ENCODE measurements around the gene LMX1B.
A peak's percentile ranks its signal among the peaks of the same experiment; 100 is the strongest.
"Not testable (repeated sequence)": the region's sequence is repeated elsewhere in the genome, so short reads cannot be mapped to it uniquely, and the experiment has no call there.

Gene LMX1B

GRCh38 chr9:126704157-126704891 is 90.6 kb downstream of the LMX1B start:
- H3K4me3 ChIP-seq (ENCODE audit: low read length) = no peak overlapping the region
- H3K4me1 ChIP-seq (ENCODE audit: control insufficient read depth, insufficient read depth, low read length) = peaks cover 8% of the 10 kb centered on the region; the same call in 1 of the 2 replicates
- H3K9me3 ChIP-seq (ENCODE audit: control insufficient read depth, insufficient read depth, low read length) = no peaks in the 10 kb centered on the region
- H3K27ac ChIP-seq (ENCODE audit: low read length) = no peak overlapping the region
- no peaks in the 10 kb centered on the region for H3K36me3 ChIP-seq (ENCODE audit: control insufficient read depth, insufficient read depth, low read length)
- WGBS (ENCODE audit: insufficient coverage, insufficient read length) = no CpG with 5 or more reads among the region's 14 CpGs
- DNase-seq (ENCODE audit: low read depth, low spot score) = no peak
- peaks cover 2% of the 10 kb centered on the region; the same call in 1 of the 2 replicates for H3K27me3 ChIP-seq (ENCODE audit: control insufficient read depth, insufficient read depth, low read length)

- Histone ChIP-seq H3K4me3 (ENCODE audit: low read length) (no peak overlapping the region), H3K27me3 (ENCODE audit: control insufficient read depth, insufficient read depth, low read length) (peaks cover 2% of the 10 kb centered on the region; the same call in 1 of the 2 replicates), H3K4me1 (ENCODE audit: control insufficient read depth, insufficient read depth, low read length) (peaks cover 8% of the 10 kb centered on the region; the same call in 1 of the 2 replicates), H3K9me3 (ENCODE audit: control insufficient read depth, insufficient read depth, low read length) (no peaks in the 10 kb centered on the region), H3K27ac (ENCODE audit: low read length) (no peak overlapping the region), H3K36me3 (ENCODE audit: control insufficient read depth, insufficient read depth, low read length) (no peaks in the 10 kb centered on the region)
- WGBS (ENCODE audit: insufficient coverage, insufficient read length) = no CpG with 5 or more reads among the region's 36 CpGs
- DNase-seq (ENCODE audit: low read depth, low spot score) = peak; percentile 77
Observed at GRCh38 chr9:126704892-126705766, 91.4 kb downstream of the LMX1B start.

GRCh38 chr9:126705767-126706697 is 92.3 kb downstream of the LMX1B start:
- Histone ChIP-seq H3K4me3 (ENCODE audit: low read length) (no peak overlapping the region), H3K27ac (ENCODE audit: low read length) (no peak overlapping the region), H3K4me1 (ENCODE audit: control insufficient read depth, insufficient read depth, low read length) (peaks cover 8% of the 10 kb centered on the region; the same call in 1 of the 2 replicates), H3K27me3 (ENCODE audit: control insufficient read depth, insufficient read depth, low read length) (peaks cover 2% of the 10 kb centered on the region; the same call in 1 of the 2 replicates), H3K36me3 (ENCODE audit: control insufficient read depth, insufficient read depth, low read length) (no peaks in the 10 kb centered on the region), H3K9me3 (ENCODE audit: control insufficient read depth, insufficient read depth, low read length) (no peaks in the 10 kb centered on the region)
- no CpG with 5 or more reads among the region's 41 CpGs for WGBS (ENCODE audit: insufficient coverage, insufficient read length)
- no peak for DNase-seq (ENCODE audit: low read depth, low spot score)

DNA sequence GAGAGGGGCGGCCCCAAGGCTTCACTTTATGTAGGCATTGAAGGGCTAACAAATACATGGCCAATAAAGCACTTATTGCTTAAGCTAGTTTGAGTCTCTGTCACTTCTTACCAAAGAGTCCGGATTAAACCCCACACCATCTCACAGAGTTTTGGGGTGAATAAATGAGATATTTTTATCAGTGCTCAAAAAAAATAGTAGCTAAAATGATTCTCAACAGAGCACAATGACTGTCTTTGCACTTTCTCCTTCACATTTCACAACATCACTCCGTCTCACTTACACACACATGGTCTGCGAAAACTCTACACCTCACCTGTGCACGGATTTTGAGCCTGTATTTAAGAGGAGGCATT is 92.9 kb downstream of the LMX1B start:
- H3K27ac ChIP-seq (ENCODE audit: low read length) = no peak overlapping the region
- peaks cover 8% of the 10 kb centered on the region; the same call in 1 of the 2 replicates for H3K4me1 ChIP-seq (ENCODE audit: control insufficient read depth, insufficient read depth, low read length)
- H3K9me3 ChIP-seq (ENCODE audit: control insufficient read depth, insufficient read depth, low read length) = no peaks in the 10 kb centered on the region
- no peak for DNase-seq (ENCODE audit: low read depth, low spot score)
- no CpG with 5 or more reads among the region's 5 CpGs for WGBS (ENCODE audit: insufficient coverage, insufficient read length)
- peaks cover 2% of the 10 kb centered on the region; the same call in 1 of the 2 replicates for H3K27me3 ChIP-seq (ENCODE audit: control insufficient read depth, insufficient read depth, low read length)
- no peak overlapping the region for H3K4me3 ChIP-seq (ENCODE audit: low read length)
- no peaks in the 10 kb centered on the region for H3K36me3 ChIP-seq (ENCODE audit: control insufficient read depth, insufficient read depth, low read length)

- Histone ChIP-seq H3K27me3 (ENCODE audit: control insufficient read depth, insufficient read depth, low read length) (peaks cover 2% of the 10 kb centered on the region; the same call in 1 of the 2 replicates), H3K4me1 (ENCODE audit: control insufficient read depth, insufficient read depth, low read length) (peaks cover 8% of the 10 kb centered on the region; the same call in 1 of the 2 replicates), H3K36me3 (ENCODE audit: control insufficient read depth, insufficient read depth, low read length) (no peaks in the 10 kb centered on the region), H3K27ac (ENCODE audit: low read length) (no peak overlapping the region), H3K4me3 (ENCODE audit: low read length) (no peak overlapping the region), H3K9me3 (ENCODE audit: control insufficient read depth, insufficient read depth, low read length) (no peaks in the 10 kb centered on the region)
- no peak for DNase-seq (ENCODE audit: low read depth, low spot score)
- WGBS (ENCODE audit: insufficient coverage, insufficient read length) = no CpG with 5 or more reads among the region's 4 CpGs
Observed at GRCh38 chr9:126707083-126707482, 93.4 kb downstream of the LMX1B start.

GRCh38 chr9:126707712-126708111 is 94.0 kb downstream of the LMX1B start:
- no CpG with 5 or more reads among the region's 10 CpGs for WGBS (ENCODE audit: insufficient coverage, insufficient read length)
- not testable (repeated sequence) for H3K27ac ChIP-seq (ENCODE audit: low read length); H3K36me3 ChIP-seq (ENCODE audit: control insufficient read depth, insufficient read depth, low read length); H3K4me1 ChIP-seq (ENCODE audit: control insufficient read depth, insufficient read depth, low read length); H3K27me3 ChIP-seq (ENCODE audit: control insufficient read depth, insufficient read depth, low read length); DNase-seq (ENCODE audit: low read depth, low spot score); H3K9me3 ChIP-seq (ENCODE audit: control insufficient read depth, insufficient read depth, low read length); H3K4me3 ChIP-seq (ENCODE audit: low read length)

DNA sequence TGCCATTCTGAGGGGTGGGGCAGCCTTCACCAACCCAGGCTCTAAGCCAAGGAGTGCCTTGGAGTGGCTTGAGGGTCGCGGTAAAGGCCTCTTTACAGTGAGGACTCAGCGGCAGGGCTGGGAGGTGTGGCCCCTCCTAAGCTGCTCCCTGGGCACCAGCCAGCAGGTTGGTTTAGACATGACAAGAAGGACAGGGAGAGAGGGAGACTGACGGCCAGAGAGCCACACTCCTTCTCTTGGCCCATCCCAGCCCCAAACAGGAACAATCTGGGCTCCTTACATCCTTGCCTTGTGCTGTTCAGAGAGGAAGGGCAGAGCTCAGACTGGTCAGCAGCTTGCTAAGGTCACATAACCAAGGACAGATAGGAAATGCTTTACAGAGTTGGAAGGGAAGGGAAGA is 94.5 kb downstream of the LMX1B start:
- no peak overlapping the region for H3K27ac ChIP-seq (ENCODE audit: low read length)
- H3K27me3 ChIP-seq (ENCODE audit: control insufficient read depth, insufficient read depth, low read length) = peaks cover 2% of the 10 kb centered on the region; the same call in 1 of the 2 replicates
- H3K4me1 ChIP-seq (ENCODE audit: control insufficient read depth, insufficient read depth, low read length) = peaks cover 5% of the 10 kb centered on the region; the same call in 1 of the 2 replicates
- H3K4me3 ChIP-seq (ENCODE audit: low read length) = no peak overlapping the region
- H3K36me3 ChIP-seq (ENCODE audit: control insufficient read depth, insufficient read depth, low read length) = no peaks in the 10 kb centered on the region
- WGBS (ENCODE audit: insufficient coverage, insufficient read length) = no CpG with 5 or more reads among the region's 4 CpGs
- no peak for DNase-seq (ENCODE audit: low read depth, low spot score)
- no peaks in the 10 kb centered on the region for H3K9me3 ChIP-seq (ENCODE audit: control insufficient read depth, insufficient read depth, low read length)

GRCh38 chr9:126709241-126709640 is 95.5 kb downstream of the LMX1B start:
- H3K36me3 ChIP-seq (ENCODE audit: control insufficient read depth, insufficient read depth, low read length) = no peaks in the 10 kb centered on the region
- peaks cover 2% of the 10 kb centered on the region; the same call in 1 of the 2 replicates for H3K27me3 ChIP-seq (ENCODE audit: control insufficient read depth, insufficient read depth, low read length)
- H3K9me3 ChIP-seq (ENCODE audit: control insufficient read depth, insufficient read depth, low read length) = no peaks in the 10 kb centered on the region
- no peak overlapping the region for H3K27ac ChIP-seq (ENCODE audit: low read length)
- WGBS (ENCODE audit: insufficient coverage, insufficient read length) = no CpG with 5 or more reads among the region's 3 CpGs
- peaks cover 5% of the 10 kb centered on the region; the same call in 1 of the 2 replicates for H3K4me1 ChIP-seq (ENCODE audit: control insufficient read depth, insufficient read depth, low read length)
- no peak for DNase-seq (ENCODE audit: low read depth, low spot score)
- H3K4me3 ChIP-seq (ENCODE audit: low read length) = no peak overlapping the region

DNA sequence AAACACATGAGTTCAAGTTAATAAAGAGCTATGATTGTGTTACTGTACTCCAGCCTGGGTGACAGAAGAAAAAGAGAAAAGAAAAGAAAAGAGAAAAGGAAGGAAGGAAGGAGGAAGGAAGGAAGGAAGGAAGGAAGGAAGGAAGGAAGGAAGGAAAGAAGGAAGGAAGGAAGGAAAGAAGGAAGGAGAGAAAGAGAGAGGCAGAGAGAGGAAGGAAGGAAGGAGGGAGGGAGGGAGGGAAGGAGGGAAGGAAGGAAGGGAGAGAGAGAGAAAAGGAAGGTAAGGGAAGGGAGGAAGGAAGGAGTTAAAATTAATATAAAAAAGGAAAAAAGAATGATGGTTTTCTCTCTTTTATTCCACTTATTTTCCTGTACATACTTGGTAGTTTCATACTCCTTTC is 101.7 kb downstream of the LMX1B start:
- Histone ChIP-seq H3K4me1 (ENCODE audit: control insufficient read depth, insufficient read depth, low read length) (peaks cover 3% of the 10 kb centered on the region; the same call in 1 of the 2 replicates), H3K27ac (ENCODE audit: low read length) (no peak overlapping the region), H3K27me3 (ENCODE audit: control insufficient read depth, insufficient read depth, low read length) (no peaks in the 10 kb centered on the region), H3K4me3 (ENCODE audit: low read length) (no peak overlapping the region), H3K9me3 (ENCODE audit: control insufficient read depth, insufficient read depth, low read length) (no peaks in the 10 kb centered on the region), H3K36me3 (ENCODE audit: control insufficient read depth, insufficient read depth, low read length) (no peaks in the 10 kb centered on the region)
- no peak for DNase-seq (ENCODE audit: low read depth, low spot score)

DNA sequence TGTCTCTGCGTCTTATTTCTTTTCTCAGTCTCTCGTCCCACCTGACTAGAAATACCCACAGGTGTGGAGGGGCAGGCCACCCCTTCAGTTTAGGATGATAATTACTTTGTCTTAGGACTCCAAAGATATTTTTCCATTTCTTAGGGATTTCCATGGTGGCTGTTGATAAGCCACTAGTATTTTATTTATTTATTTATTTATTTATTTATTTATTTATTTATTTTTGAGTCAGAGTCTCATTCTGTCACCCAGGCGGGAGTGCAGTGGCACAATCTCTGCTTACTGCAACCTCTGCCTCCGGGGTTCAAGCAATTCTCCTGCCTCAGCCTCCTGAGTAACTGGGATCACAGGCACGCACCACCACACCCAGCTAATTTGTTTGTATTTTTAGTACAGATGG is 103.7 kb downstream of the LMX1B start:
- H3K4me1 ChIP-seq (ENCODE audit: control insufficient read depth, insufficient read depth, low read length); H3K27ac ChIP-seq (ENCODE audit: low read length); DNase-seq (ENCODE audit: low read depth, low spot score); H3K36me3 ChIP-seq (ENCODE audit: control insufficient read depth, insufficient read depth, low read length); H3K9me3 ChIP-seq (ENCODE audit: control insufficient read depth, insufficient read depth, low read length); H3K4me3 ChIP-seq (ENCODE audit: low read length); H3K27me3 ChIP-seq (ENCODE audit: control insufficient read depth, insufficient read depth, low read length): not testable (repeated sequence)
- no CpG with 5 or more reads among the region's 5 CpGs for WGBS (ENCODE audit: insufficient coverage, insufficient read length)

Data from iPS DF 6.9 (cell line).